Neural cell (in vitro differentiated cells): ENCODE data around the gene INTS7.

Experiments
- EP300 ChIP-seq: fragments of 450-650 bp; conservative IDR thresholded peaks from 2 replicates; pipeline ENCODE4 v1.6.1; 2014; ENCODE audit warnings: antibody characterized with exemption, mild to moderate bottlenecking, moderate library complexity; ENCODE audit not compliant: poor library complexity, severe bottlenecking
- EZH2 ChIP-seq: fragments of 200-600, 300-800 bp; shearing (Covaris generic), sonication (generic); IDR thresholded peaks from 2 replicates; pipeline ENCODE4 v1.6.1; 2014; ENCODE audit warnings: antibody characterized with exemption, low read length, borderline replicate concordance, mild to moderate bottlenecking; ENCODE audit not compliant: insufficient read depth, poor library complexity, severe bottlenecking
- POLR2AphosphoS5 ChIP-seq: IDR thresholded peaks from 2 replicates; pipeline ENCODE4 v1.6.1; 2012
- RAD21 ChIP-seq: fragments of 450-650 bp; conservative IDR thresholded peaks from 2 replicates; pipeline ENCODE4 v1.6.1; 2014; ENCODE audit warnings: antibody characterized with exemption, mild to moderate bottlenecking, moderate library complexity
- SMC3 ChIP-seq: fragments of 450-650 bp; conservative IDR thresholded peaks from 2 replicates; pipeline ENCODE4 v1.6.1; 2014; ENCODE audit warnings: antibody characterized with exemption, mild to moderate bottlenecking, moderate library complexity; ENCODE audit not compliant: poor library complexity
- TAF1 ChIP-seq: IDR thresholded peaks from 2 replicates; pipeline ENCODE4 v1.6.1; 2012; ENCODE audit warnings: low read depth
- TF ChIP-seq, protein P1 (sequence below): fragments of 450-650 bp; IDR thresholded peaks from 2 replicates; pipeline ENCODE4 v1.5.1; 2014; ENCODE audit warnings: antibody characterized with exemption, mild to moderate bottlenecking, moderate library complexity; ENCODE audit not compliant: poor library complexity, severe bottlenecking
- TF ChIP-seq, protein P2 (sequence below): IDR thresholded peaks from 2 replicates; pipeline ENCODE4 v1.6.1; 2012; ENCODE audit warnings: borderline replicate concordance

DNA sequence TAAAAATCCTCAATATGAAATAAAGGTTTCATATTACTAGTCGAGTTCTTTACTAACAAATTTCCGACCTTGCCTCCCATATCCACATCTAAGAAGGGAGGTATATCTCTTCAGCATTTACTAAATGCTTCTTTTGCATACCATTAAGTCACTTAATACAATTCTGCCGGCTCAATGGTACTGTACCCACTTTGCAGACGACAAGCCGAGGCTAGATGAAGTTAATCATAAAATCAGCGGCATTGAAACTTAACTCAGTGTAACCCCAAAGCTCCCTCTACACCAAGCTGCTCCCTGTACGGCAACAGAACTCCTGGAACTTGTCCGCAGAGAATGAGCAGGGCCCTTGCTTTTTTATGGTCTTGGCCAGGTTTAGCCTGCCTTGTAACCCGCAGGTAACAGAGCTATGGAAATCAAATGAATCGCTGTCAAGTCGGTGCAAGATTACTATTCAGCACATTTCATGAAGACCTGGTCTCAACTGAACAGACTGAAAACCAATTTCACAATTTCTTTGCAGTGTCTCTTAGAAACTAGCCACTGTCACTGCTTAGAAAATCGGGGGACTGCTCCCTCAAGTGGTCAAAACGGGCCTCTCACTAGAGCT is 738 bp downstream of the INTS7 start:
- TF ChIP-seq, protein P1, sequence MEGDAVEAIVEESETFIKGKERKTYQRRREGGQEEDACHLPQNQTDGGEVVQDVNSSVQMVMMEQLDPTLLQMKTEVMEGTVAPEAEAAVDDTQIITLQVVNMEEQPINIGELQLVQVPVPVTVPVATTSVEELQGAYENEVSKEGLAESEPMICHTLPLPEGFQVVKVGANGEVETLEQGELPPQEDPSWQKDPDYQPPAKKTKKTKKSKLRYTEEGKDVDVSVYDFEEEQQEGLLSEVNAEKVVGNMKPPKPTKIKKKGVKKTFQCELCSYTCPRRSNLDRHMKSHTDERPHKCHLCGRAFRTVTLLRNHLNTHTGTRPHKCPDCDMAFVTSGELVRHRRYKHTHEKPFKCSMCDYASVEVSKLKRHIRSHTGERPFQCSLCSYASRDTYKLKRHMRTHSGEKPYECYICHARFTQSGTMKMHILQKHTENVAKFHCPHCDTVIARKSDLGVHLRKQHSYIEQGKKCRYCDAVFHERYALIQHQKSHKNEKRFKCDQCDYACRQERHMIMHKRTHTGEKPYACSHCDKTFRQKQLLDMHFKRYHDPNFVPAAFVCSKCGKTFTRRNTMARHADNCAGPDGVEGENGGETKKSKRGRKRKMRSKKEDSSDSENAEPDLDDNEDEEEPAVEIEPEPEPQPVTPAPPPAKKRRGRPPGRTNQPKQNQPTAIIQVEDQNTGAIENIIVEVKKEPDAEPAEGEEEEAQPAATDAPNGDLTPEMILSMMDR: no peak
- TF ChIP-seq EZH2 (no peak), POLR2AphosphoS5 (no peak), EP300 (no peak), TAF1 (no peak), RAD21 (peak; percentile 69), SMC3 (no peak)
- TF ChIP-seq, protein P2, sequence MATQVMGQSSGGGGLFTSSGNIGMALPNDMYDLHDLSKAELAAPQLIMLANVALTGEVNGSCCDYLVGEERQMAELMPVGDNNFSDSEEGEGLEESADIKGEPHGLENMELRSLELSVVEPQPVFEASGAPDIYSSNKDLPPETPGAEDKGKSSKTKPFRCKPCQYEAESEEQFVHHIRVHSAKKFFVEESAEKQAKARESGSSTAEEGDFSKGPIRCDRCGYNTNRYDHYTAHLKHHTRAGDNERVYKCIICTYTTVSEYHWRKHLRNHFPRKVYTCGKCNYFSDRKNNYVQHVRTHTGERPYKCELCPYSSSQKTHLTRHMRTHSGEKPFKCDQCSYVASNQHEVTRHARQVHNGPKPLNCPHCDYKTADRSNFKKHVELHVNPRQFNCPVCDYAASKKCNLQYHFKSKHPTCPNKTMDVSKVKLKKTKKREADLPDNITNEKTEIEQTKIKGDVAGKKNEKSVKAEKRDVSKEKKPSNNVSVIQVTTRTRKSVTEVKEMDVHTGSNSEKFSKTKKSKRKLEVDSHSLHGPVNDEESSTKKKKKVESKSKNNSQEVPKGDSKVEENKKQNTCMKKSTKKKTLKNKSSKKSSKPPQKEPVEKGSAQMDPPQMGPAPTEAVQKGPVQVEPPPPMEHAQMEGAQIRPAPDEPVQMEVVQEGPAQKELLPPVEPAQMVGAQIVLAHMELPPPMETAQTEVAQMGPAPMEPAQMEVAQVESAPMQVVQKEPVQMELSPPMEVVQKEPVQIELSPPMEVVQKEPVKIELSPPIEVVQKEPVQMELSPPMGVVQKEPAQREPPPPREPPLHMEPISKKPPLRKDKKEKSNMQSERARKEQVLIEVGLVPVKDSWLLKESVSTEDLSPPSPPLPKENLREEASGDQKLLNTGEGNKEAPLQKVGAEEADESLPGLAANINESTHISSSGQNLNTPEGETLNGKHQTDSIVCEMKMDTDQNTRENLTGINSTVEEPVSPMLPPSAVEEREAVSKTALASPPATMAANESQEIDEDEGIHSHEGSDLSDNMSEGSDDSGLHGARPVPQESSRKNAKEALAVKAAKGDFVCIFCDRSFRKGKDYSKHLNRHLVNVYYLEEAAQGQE: no peak
